Measurements from ENCODE around the gene EDC4. TPM values are rescaled to one million over a fixed set of nuclear protein-coding genes. Genes with fewer than 3 reads are reported as not detected.

EDC4 gene
- total and polyA plus RNA-seq, 2 of the 13 experiments (the other 11 are each of a cell fraction or from before 2014, with no cell fraction given) = 51.4 to 59.1 TPM

- TF ChIP-seq ZNF75D (CRISPR knock-in tag; IDR thresholded peaks at IDR 0.05; ENCODE audit: borderline replicate concordance) (no peak), MIER2 (CRISPR knock-in tag; IDR thresholded peaks at IDR 0.05) (no peak; the same call in 1 of the 2 replicates), CCAR2 (optimal IDR thresholded peaks at IDR 0.05; ENCODE audit: low read depth, low read length) (peak; percentile 94), ZNF337 (CRISPR knock-in tag; IDR thresholded peaks at IDR 0.05; ENCODE audit: borderline replicate concordance, low read depth) (0 out of 2 replicates have a peak, but pooled peaks have one; percentile 49), ZNF225 (CRISPR knock-in tag; IDR thresholded peaks at IDR 0.05) (peak; percentile 80; the same call in 1 of the 2 replicates), ISX (CRISPR knock-in tag; conservative IDR thresholded peaks at IDR 0.05) (no peak), ARID3A (IDR thresholded peaks at IDR 0.05; ENCODE audit: low read depth, low read length) (peak; percentile 47; the same call in 1 of the 2 replicates), ZNF121 (CRISPR knock-in tag; IDR thresholded peaks at IDR 0.05) (peak; percentile 68; the same call in 1 of the 2 replicates), ZNF329 (CRISPR knock-in tag; IDR thresholded peaks at IDR 0.05; ENCODE audit: low read depth) (peak; percentile 54), SP1 (IDR thresholded peaks at IDR 0.05) (no peak), SP1 (CRISPR knock-in tag; IDR thresholded peaks at IDR 0.05) (peak; percentile 68), RARA (CRISPR knock-in tag; IDR thresholded peaks at IDR 0.05) (peak; percentile 81), ATAD3A (CRISPR knock-in tag; IDR thresholded peaks at IDR 0.05) (no peak), GTF3A (CRISPR knock-in tag; conservative IDR thresholded peaks at IDR 0.05) (0 out of 2 replicates have a peak, but pooled peaks have one; percentile 38), SNRNP70 (IDR thresholded peaks at IDR 0.05; ENCODE audit: low read depth, low read length) (no peak), SP140L (CRISPR knock-in tag; IDR thresholded peaks at IDR 0.05; ENCODE audit: borderline replicate concordance) (no peak), CSRNP1 (CRISPR knock-in tag; IDR thresholded peaks at IDR 0.05) (peak; percentile 65), ZNF546 (CRISPR knock-in tag; conservative IDR thresholded peaks at IDR 0.05) (no peak), CENPX (CRISPR knock-in tag; IDR thresholded peaks at IDR 0.05) (no peak), ZGPAT (CRISPR knock-in tag; IDR thresholded peaks at IDR 0.05) (peak; percentile 97), ELF3 (CRISPR knock-in tag; IDR thresholded peaks at IDR 0.05) (peak; percentile 73; the same call in 1 of the 2 replicates), ZFY (CRISPR knock-in tag; IDR thresholded peaks at IDR 0.05) (peak; percentile 97), THAP9 (CRISPR knock-in tag; IDR thresholded peaks at IDR 0.05; ENCODE audit: borderline replicate concordance) (peak; percentile 98), STAG1 (CRISPR knock-in tag; IDR thresholded peaks at IDR 0.05) (no peak; the same call in 1 of the 2 replicates)
Observed at GRCh38 chr16:67846320-67847063, 26.4 kb upstream of the EDC4 start, which contains the start of gene NUTF2 (continued).
